WTC11 (cell line): ENCODE results near the gene GPX1. TPM values are rescaled to one million over a fixed set of nuclear protein-coding genes. Genes with fewer than 3 reads are reported as not detected.
"Not testable (repeated sequence)": the region's sequence is repeated elsewhere in the genome, so short reads cannot be mapped to it uniquely, and the experiment has no call there.

ENCODE experiments used
- ATAC-seq: fragments of 200-7000 bp; cut with Tn5 transposase; 2 replicates; pipeline ENCODE4 v1.10.0; 2021; ENCODE audit warnings: mild to moderate bottlenecking, moderate library complexity
- CTCF ChIA-PET: fragments of 300-600 bp; sonication (Branson Sonifier 250); formaldehyde crosslinking; loops from one replicate; lab custom pipeline; 2021; ENCODE audit warnings: antibody characterized with exemption; lab: Charles Lee
- POLR2A ChIA-PET: fragments of 350-600 bp; sonication (Branson Sonifier 250); formaldehyde crosslinking; loops from one replicate; lab custom pipeline; 2021; ENCODE audit warnings: antibody characterized with exemption; lab: Charles Lee
- DNase-seq: peaks from one replicate; pipeline ENCODE4 v3.0.0; 2021; ENCODE audit warnings: low spot score
- H3K27ac Mint-ChIP-seq: 2 replicates; pipeline ENCODE4 v1.8.0; 2021; ENCODE audit warnings: mixed read lengths
- H3K27me3 Mint-ChIP-seq: 2 replicates; pipeline ENCODE4 v1.8.0; 2021; ENCODE audit warnings: low read depth, mild to moderate bottlenecking, moderate library complexity, mixed read lengths
- H3K36me3 Mint-ChIP-seq: 2 replicates; pipeline ENCODE4 v1.8.0; 2021; ENCODE audit warnings: mixed read lengths
- H3K4me1 Mint-ChIP-seq: 2 replicates; pipeline ENCODE4 v1.8.0; 2022; ENCODE audit warnings: mixed read lengths
- H3K4me3 Mint-ChIP-seq: 2 replicates; pipeline ENCODE4 v1.8.0; 2021; ENCODE audit warnings: mild to moderate bottlenecking, moderate library complexity, mixed read lengths
- H3K9me3 Mint-ChIP-seq: 2 replicates; pipeline ENCODE4 v1.8.0; 2021; ENCODE audit warnings: mixed read lengths
- CBFB ChIP-seq: sonication (generic); formaldehyde crosslinking; IDR thresholded peaks from 2 replicates; pipeline ENCODE4 v1.8.1; 2022; ENCODE audit warnings: mild to moderate bottlenecking, low read depth, missing genetic modification reagents
- FOXK1 ChIP-seq: sonication (generic); formaldehyde crosslinking; IDR thresholded peaks from 2 replicates; pipeline ENCODE4 v1.8.0; 2022; ENCODE audit warnings: mild to moderate bottlenecking, moderate library complexity, missing genetic modification reagents
- NR3C1 ChIP-seq: sonication (generic); formaldehyde crosslinking; conservative IDR thresholded peaks from 2 replicates; pipeline ENCODE4 v1.8.1; 2023; ENCODE audit warnings: low read depth, mild to moderate bottlenecking, missing genetic modification reagents
- PRRX2 ChIP-seq: fragments of 250-450 bp; sonication (Bioruptor Pico); IDR thresholded peaks from 2 replicates; pipeline ENCODE4 v1.8.0; 2021; ENCODE audit warnings: mild to moderate bottlenecking
- ZNF423 ChIP-seq: fragments of 250-450 bp; sonication (Bioruptor Pico); IDR thresholded peaks from 2 replicates; pipeline ENCODE4 v2.1.2; 2022; ENCODE audit warnings: mild to moderate bottlenecking, moderate library complexity
- ZNF671 ChIP-seq: fragments of 250-450 bp; sonication (Bioruptor Pico); IDR thresholded peaks from 2 replicates; pipeline ENCODE4 v1.8.0; 2021; ENCODE audit warnings: mild to moderate bottlenecking
- total RNA-seq: library from RNA; stranded (reverse); gene quantifications from 3 replicates; pipeline ENCODE4 v1.2.3, GENCODE V29; 2021
- TF ChIP-seq, protein P1 (sequence below): sonication (generic); formaldehyde crosslinking; IDR thresholded peaks from 2 replicates; pipeline ENCODE4 v1.8.0; 2022; ENCODE audit warnings: mild to moderate bottlenecking, missing genetic modification reagents
- TF ChIP-seq, protein P2 (sequence below): sonication (generic); formaldehyde crosslinking; IDR thresholded peaks from 2 replicates; pipeline ENCODE4 v1.8.1; 2022; ENCODE audit warnings: mild to moderate bottlenecking, moderate library complexity, missing genetic modification reagents
- TF ChIP-seq, protein P3 (sequence below): sonication (generic); formaldehyde crosslinking; IDR thresholded peaks from 2 replicates; pipeline ENCODE4 v1.8.0; 2022; ENCODE audit warnings: missing genetic modification reagents
- TF ChIP-seq, protein P4 (sequence below): fragments of 250-450 bp; sonication (Bioruptor Pico); IDR thresholded peaks from 2 replicates; pipeline ENCODE4 v1.8.0; 2021; ENCODE audit warnings: mild to moderate bottlenecking
- TF ChIP-seq, protein P5 (sequence below): sonication (generic); formaldehyde crosslinking; IDR thresholded peaks from 2 replicates; pipeline ENCODE4 v1.8.1; 2023; ENCODE audit warnings: mild to moderate bottlenecking, moderate library complexity, missing genetic modification reagents
- TF ChIP-seq, protein P6 (sequence below): sonication (generic); formaldehyde crosslinking; IDR thresholded peaks from 2 replicates; pipeline ENCODE4 v1.8.1; 2022; ENCODE audit warnings: low read depth, missing genetic modification reagents, borderline replicate concordance
- TF ChIP-seq, protein P7 (sequence below): fragments of 250-450 bp; sonication (Bioruptor Pico); IDR thresholded peaks from 2 replicates; pipeline ENCODE4 v2.1.2; 2022; ENCODE audit warnings: mild to moderate bottlenecking, moderate library complexity
- TF ChIP-seq, protein P8 (sequence below): sonication (generic); formaldehyde crosslinking; IDR thresholded peaks from 2 replicates; pipeline ENCODE4 v1.8.1; 2023; ENCODE audit warnings: mild to moderate bottlenecking, missing genetic modification reagents, moderate library complexity

GPX1 gene
- total RNA-seq, 1 experiment from 2014 or later, result 323 TPM

DNA sequence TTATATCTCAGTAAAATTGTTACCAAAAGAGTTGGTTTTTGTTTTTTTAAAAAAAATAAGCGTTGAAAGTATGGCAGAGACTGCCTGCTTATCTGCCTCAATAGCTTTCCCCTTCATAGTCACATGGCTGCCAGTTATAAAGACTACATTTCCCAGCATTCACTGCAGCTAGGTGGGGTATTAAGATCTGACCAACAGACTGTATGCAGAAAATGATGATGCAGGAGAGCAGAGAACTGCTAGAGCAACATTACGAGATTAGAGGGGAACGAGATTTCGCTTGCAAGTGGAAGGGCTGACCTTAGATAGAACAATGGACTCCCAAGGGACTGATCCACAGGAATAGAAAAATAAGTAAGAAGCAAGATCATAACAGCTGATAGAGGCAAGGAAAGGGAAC lies 39.3 kb upstream of the GPX1 start:
- TF ChIP-seq, protein P1, sequence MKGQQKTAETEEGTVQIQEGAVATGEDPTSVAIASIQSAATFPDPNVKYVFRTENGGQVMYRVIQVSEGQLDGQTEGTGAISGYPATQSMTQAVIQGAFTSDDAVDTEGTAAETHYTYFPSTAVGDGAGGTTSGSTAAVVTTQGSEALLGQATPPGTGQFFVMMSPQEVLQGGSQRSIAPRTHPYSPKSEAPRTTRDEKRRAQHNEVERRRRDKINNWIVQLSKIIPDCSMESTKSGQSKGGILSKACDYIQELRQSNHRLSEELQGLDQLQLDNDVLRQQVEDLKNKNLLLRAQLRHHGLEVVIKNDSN, result peak; percentile 53; the same call in 1 of the 2 replicates
- no peak for TF ChIP-seq ZNF423
- TF ChIP-seq, protein P2, sequence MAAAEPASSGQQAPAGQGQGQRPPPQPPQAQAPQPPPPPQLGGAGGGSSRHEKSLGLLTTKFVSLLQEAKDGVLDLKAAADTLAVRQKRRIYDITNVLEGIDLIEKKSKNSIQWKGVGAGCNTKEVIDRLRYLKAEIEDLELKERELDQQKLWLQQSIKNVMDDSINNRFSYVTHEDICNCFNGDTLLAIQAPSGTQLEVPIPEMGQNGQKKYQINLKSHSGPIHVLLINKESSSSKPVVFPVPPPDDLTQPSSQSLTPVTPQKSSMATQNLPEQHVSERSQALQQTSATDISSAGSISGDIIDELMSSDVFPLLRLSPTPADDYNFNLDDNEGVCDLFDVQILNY (CRISPR knock-in tag), result no peak
- no peak for TF ChIP-seq NR3C1
- TF ChIP-seq, protein P3, sequence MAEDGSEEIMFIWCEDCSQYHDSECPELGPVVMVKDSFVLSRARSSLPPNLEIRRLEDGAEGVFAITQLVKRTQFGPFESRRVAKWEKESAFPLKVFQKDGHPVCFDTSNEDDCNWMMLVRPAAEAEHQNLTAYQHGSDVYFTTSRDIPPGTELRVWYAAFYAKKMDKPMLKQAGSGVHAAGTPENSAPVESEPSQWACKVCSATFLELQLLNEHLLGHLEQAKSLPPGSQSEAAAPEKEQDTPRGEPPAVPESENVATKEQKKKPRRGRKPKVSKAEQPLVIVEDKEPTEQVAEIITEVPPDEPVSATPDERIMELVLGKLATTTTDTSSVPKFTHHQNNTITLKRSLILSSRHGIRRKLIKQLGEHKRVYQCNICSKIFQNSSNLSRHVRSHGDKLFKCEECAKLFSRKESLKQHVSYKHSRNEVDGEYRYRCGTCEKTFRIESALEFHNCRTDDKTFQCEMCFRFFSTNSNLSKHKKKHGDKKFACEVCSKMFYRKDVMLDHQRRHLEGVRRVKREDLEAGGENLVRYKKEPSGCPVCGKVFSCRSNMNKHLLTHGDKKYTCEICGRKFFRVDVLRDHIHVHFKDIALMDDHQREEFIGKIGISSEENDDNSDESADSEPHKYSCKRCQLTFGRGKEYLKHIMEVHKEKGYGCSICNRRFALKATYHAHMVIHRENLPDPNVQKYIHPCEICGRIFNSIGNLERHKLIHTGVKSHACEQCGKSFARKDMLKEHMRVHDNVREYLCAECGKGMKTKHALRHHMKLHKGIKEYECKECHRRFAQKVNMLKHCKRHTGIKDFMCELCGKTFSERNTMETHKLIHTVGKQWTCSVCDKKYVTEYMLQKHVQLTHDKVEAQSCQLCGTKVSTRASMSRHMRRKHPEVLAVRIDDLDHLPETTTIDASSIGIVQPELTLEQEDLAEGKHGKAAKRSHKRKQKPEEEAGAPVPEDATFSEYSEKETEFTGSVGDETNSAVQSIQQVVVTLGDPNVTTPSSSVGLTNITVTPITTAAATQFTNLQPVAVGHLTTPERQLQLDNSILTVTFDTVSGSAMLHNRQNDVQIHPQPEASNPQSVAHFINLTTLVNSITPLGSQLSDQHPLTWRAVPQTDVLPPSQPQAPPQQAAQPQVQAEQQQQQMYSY (CRISPR knock-in tag), result no peak
- TF ChIP-seq ZNF671 (CRISPR knock-in tag), result no peak
- TF ChIP-seq, protein P4, sequence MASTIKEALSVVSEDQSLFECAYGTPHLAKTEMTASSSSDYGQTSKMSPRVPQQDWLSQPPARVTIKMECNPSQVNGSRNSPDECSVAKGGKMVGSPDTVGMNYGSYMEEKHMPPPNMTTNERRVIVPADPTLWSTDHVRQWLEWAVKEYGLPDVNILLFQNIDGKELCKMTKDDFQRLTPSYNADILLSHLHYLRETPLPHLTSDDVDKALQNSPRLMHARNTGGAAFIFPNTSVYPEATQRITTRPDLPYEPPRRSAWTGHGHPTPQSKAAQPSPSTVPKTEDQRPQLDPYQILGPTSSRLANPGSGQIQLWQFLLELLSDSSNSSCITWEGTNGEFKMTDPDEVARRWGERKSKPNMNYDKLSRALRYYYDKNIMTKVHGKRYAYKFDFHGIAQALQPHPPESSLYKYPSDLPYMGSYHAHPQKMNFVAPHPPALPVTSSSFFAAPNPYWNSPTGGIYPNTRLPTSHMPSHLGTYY, result no peak
- TF ChIP-seq CBFB (CRISPR knock-in tag), result no peak
- TF ChIP-seq, protein P5, sequence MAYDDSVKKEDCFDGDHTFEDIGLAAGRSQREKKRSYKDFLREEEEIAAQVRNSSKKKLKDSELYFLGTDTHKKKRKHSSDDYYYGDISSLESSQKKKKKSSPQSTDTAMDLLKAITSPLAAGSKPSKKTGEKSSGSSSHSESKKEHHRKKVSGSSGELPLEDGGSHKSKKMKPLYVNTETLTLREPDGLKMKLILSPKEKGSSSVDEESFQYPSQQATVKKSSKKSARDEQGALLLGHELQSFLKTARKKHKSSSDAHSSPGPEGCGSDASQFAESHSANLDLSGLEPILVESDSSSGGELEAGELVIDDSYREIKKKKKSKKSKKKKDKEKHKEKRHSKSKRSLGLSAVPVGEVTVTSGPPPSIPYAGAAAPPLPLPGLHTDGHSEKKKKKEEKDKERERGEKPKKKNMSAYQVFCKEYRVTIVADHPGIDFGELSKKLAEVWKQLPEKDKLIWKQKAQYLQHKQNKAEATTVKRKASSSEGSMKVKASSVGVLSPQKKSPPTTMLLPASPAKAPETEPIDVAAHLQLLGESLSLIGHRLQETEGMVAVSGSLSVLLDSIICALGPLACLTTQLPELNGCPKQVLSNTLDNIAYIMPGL (CRISPR knock-in tag), result no peak
- TF ChIP-seq, protein P6, sequence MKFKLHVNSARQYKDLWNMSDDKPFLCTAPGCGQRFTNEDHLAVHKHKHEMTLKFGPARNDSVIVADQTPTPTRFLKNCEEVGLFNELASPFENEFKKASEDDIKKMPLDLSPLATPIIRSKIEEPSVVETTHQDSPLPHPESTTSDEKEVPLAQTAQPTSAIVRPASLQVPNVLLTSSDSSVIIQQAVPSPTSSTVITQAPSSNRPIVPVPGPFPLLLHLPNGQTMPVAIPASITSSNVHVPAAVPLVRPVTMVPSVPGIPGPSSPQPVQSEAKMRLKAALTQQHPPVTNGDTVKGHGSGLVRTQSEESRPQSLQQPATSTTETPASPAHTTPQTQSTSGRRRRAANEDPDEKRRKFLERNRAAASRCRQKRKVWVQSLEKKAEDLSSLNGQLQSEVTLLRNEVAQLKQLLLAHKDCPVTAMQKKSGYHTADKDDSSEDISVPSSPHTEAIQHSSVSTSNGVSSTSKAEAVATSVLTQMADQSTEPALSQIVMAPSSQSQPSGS (CRISPR knock-in tag), result no peak
- TF ChIP-seq, protein P7, sequence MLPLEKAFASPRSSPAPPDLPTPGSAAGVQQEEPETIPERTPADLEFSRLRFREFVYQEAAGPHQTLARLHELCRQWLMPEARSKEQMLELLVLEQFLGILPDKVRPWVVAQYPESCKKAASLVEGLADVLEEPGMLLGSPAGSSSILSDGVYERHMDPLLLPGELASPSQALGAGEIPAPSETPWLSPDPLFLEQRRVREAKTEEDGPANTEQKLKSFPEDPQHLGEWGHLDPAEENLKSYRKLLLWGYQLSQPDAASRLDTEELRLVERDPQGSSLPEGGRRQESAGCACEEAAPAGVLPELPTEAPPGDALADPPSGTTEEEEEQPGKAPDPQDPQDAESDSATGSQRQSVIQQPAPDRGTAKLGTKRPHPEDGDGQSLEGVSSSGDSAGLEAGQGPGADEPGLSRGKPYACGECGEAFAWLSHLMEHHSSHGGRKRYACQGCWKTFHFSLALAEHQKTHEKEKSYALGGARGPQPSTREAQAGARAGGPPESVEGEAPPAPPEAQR, result no peak
- TF ChIP-seq PRRX2 (CRISPR knock-in tag), result no peak
- TF ChIP-seq, protein P8, sequence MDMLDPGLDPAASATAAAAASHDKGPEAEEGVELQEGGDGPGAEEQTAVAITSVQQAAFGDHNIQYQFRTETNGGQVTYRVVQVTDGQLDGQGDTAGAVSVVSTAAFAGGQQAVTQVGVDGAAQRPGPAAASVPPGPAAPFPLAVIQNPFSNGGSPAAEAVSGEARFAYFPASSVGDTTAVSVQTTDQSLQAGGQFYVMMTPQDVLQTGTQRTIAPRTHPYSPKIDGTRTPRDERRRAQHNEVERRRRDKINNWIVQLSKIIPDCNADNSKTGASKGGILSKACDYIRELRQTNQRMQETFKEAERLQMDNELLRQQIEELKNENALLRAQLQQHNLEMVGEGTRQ (CRISPR knock-in tag), result peak; percentile 55; the same call in 1 of the 2 replicates
- no peak for TF ChIP-seq FOXK1 (CRISPR knock-in tag)
- TF ChIP-seq, all 79 proteins: peak for 2
- no peaks in the 10 kb centered on the region for H3K9me3 Mint-ChIP-seq
- ChIA-PET POLR2A (interaction anchor here (1.0 kb wide), 1 partner anchor 9 kb away, joined by 3 read pairs; no protein-coding TSS in a partner anchor), CTCF (interaction anchor here (1.6 kb wide), 1 partner anchor 52 kb away, joined by 5 read pairs; no protein-coding TSS in a partner anchor)
- peak overlapping the region; percentile 88 for H3K27ac Mint-ChIP-seq
- ATAC-seq (peak; percentile 82), DNase-seq (no peak)
- peaks cover 28% of the 10 kb centered on the region for H3K36me3 Mint-ChIP-seq
- H3K27me3 Mint-ChIP-seq, result no peaks in the 10 kb centered on the region
- H3K4me1 Mint-ChIP-seq, result peaks cover 15% of the 10 kb centered on the region
- H3K4me3 Mint-ChIP-seq, result no peak overlapping the region

DNA sequence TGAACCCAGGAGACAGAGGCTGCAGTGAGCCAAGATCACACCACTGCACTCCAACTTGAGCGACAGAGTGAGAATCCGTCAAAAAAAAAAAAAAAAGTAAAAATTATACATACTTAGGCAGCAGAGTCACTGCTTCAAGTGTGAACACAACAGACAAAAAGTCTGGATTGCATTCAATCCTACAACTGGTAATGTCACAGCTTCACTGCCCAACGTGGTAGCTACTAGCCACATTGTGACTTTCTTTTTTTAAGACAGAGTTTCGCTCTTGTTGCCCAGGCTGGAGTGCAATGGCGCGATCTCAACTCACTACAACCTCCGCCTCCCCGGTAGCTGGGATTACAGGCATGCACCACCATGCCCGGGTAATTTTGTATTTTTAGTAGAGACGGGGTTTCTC lies 33.2 kb upstream of the GPX1 start:
- H3K4me3 Mint-ChIP-seq, ATAC-seq, H3K9me3 Mint-ChIP-seq, H3K4me1 Mint-ChIP-seq, H3K27me3 Mint-ChIP-seq, POLR2A ChIA-PET, DNase-seq, H3K27ac Mint-ChIP-seq: not testable (repeated sequence)
- peaks cover 27% of the 10 kb centered on the region for H3K36me3 Mint-ChIP-seq
- CTCF ChIA-PET, result interaction anchor here (0.6 kb wide), 1 partner anchor 64 kb away, joined by 3 read pairs; no protein-coding TSS in a partner anchor
